Activated CD8-positive, alpha-beta T cell treated with anti-CD3 and anti-CD28 coated beads, Interleukin-2, amount 10 ng/mL, durations not matched to agents 7 days and 5 days (primary cell): ENCODE results near the gene MICAL2. TPM values are rescaled to one million over a fixed set of nuclear protein-coding genes. Genes with fewer than 3 reads are reported as not detected.

Experiments used
- ATAC-seq: fragments of 150-1000 bp; cut with Tn5 transposase; one replicate; pipeline ENCODE4 v1.10.0; 2021; ENCODE audit warnings: moderate library complexity
- CTCF ChIA-PET: fragments of 350-600 bp; sonication (Branson Sonifier 250); formaldehyde crosslinking; loops from one replicate; lab custom pipeline; 2021; ENCODE audit warnings: antibody characterized with exemption; lab: Charles Lee
- POLR2A ChIA-PET: fragments of 350-600 bp; sonication (Branson Sonifier 250); formaldehyde crosslinking; loops from one replicate; lab custom pipeline; 2021; ENCODE audit warnings: antibody characterized with exemption; lab: Charles Lee
- DNase-seq: peaks from one replicate; pipeline ENCODE4 v3.0.0-alpha.2; 2020
- H3K27ac Mint-ChIP-seq: one replicate; pipeline ENCODE4 v1.8.0; 2021; ENCODE audit warnings: mild to moderate bottlenecking, mixed read lengths
- H3K27me3 Mint-ChIP-seq: one replicate; pipeline ENCODE4 v1.8.0; 2021; ENCODE audit warnings: low read depth, mixed read lengths
- H3K36me3 Mint-ChIP-seq: one replicate; pipeline ENCODE4 v1.8.0; 2021; ENCODE audit warnings: low read depth, mixed read lengths
- H3K4me1 Mint-ChIP-seq: one replicate; pipeline ENCODE4 v1.8.0; 2021; ENCODE audit warnings: low read depth, mixed read lengths
- H3K4me3 Mint-ChIP-seq: one replicate; pipeline ENCODE4 v1.8.0; 2021; ENCODE audit warnings: mild to moderate bottlenecking, mixed read lengths
- H3K9me3 Mint-ChIP-seq: one replicate; pipeline ENCODE4 v1.8.0; 2022; ENCODE audit warnings: mixed read lengths; ENCODE audit not compliant: insufficient read depth
- total RNA-seq, 2 experiments: library from RNA; stranded (reverse); gene quantifications; one replicate each; pipeline ENCODE4 v1.2.3, GENCODE V29; 2021

MICAL2 gene
- total RNA-seq, 2 experiments from 2014 or later: 34.9 to 37.5 TPM

- CTCF ChIA-PET: interaction anchor here (1.0 to 2.2 kb wide), 5 partner anchors 10 to 133 kb away, joined by 3 to 7 read pairs (median 4); no protein-coding TSS in a partner anchor
- POLR2A ChIA-PET: interaction anchor here (1.2 kb wide), 2 partner anchors 16 to 75 kb away, joined by 3 read pairs; no protein-coding TSS in a partner anchor
- Mint-ChIP-seq H3K4me3 (no peak overlapping the region), H3K9me3 (no peaks in the 10 kb centered on the region), H3K36me3 (peaks cover 16% of the 10 kb centered on the region), H3K27me3 (no peaks in the 10 kb centered on the region), H3K27ac (peak overlapping the region; percentile 78), H3K4me1 (peaks cover 71% of the 10 kb centered on the region)
- DNase-seq (no peak), ATAC-seq (no peak)
Observed at GRCh38 chr11:12148882-12149281, 38.5 kb downstream of the MICAL2 start.

GRCh38 chr11:12149672-12150225 lies 39.4 kb downstream of the MICAL2 start:
- Mint-ChIP-seq H3K9me3 (no peaks in the 10 kb centered on the region), H3K27ac (peak overlapping the region; percentile 78), H3K4me3 (no peak overlapping the region), H3K27me3 (no peaks in the 10 kb centered on the region), H3K36me3 (peaks cover 16% of the 10 kb centered on the region), H3K4me1 (peaks cover 65% of the 10 kb centered on the region)
- ChIA-PET POLR2A (no interaction called here), CTCF (interaction anchor here (1.0 to 2.2 kb wide), 4 partner anchors 9 to 86 kb away, joined by 3 to 7 read pairs (median 4); no protein-coding TSS in a partner anchor)
- ATAC-seq (peak; percentile 28), DNase-seq (no peak)

GRCh38 chr11:12150831-12151382 lies 40.5 kb downstream of the MICAL2 start:
- DNase-seq (peak; percentile 37), ATAC-seq (peak; percentile 46)
- no peak overlapping the region for H3K4me3 Mint-ChIP-seq
- no peaks in the 10 kb centered on the region for H3K27me3 Mint-ChIP-seq
- ChIA-PET CTCF (interaction anchor here (0.9 to 3.0 kb wide), 18 partner anchors 8 to 131 kb away, joined by 3 to 20 read pairs (median 4); no protein-coding TSS in a partner anchor), POLR2A (interaction anchor here (1.2 to 2.4 kb wide), 4 partner anchors 9 to 85 kb away, joined by 4 to 9 read pairs (median 4); no protein-coding TSS in a partner anchor)
- peaks cover 18% of the 10 kb centered on the region for H3K36me3 Mint-ChIP-seq
- peaks cover 63% of the 10 kb centered on the region for H3K4me1 Mint-ChIP-seq
- no peaks in the 10 kb centered on the region for H3K9me3 Mint-ChIP-seq
- peak overlapping the region; percentile 78 for H3K27ac Mint-ChIP-seq

GRCh38 chr11:12152321-12152720 lies 41.9 kb downstream of the MICAL2 start:
- peaks cover 17% of the 10 kb centered on the region for H3K36me3 Mint-ChIP-seq
- peak overlapping the region; percentile 12 for H3K27ac Mint-ChIP-seq
- DNase-seq (no peak), ATAC-seq (peak; percentile 34)
- no peak overlapping the region for H3K4me3 Mint-ChIP-seq
- POLR2A ChIA-PET: interaction anchor here (0.7 to 2.4 kb wide), 3 partner anchors 8 to 65 kb away, joined by 3 to 9 read pairs (median 3); no protein-coding TSS in a partner anchor
- peaks cover 78% of the 10 kb centered on the region for H3K4me1 Mint-ChIP-seq
- no peaks in the 10 kb centered on the region for H3K27me3 Mint-ChIP-seq
- H3K9me3 Mint-ChIP-seq: no peaks in the 10 kb centered on the region
- CTCF ChIA-PET: interaction anchor here (0.8 to 3.0 kb wide), 7 partner anchors 18 to 129 kb away, joined by 4 to 20 read pairs (median 10); no protein-coding TSS in a partner anchor

- ChIA-PET CTCF (interaction anchor here (0.7 to 1.3 kb wide), 2 partner anchors 20 to 82 kb away, joined by 3 to 5 read pairs; no protein-coding TSS in a partner anchor), POLR2A (interaction anchor here (0.7 kb wide), 1 partner anchor 337 kb away, joined by 3 read pairs; no protein-coding TSS in a partner anchor)
- H3K4me1 Mint-ChIP-seq: peaks cover 81% of the 10 kb centered on the region
- DNase-seq (no peak), ATAC-seq (no peak)
- no peaks in the 10 kb centered on the region for H3K27me3 Mint-ChIP-seq
- peaks cover 16% of the 10 kb centered on the region for H3K36me3 Mint-ChIP-seq
- H3K27ac Mint-ChIP-seq: peak overlapping the region; percentile 35
- H3K9me3 Mint-ChIP-seq: no peaks in the 10 kb centered on the region
- no peak overlapping the region for H3K4me3 Mint-ChIP-seq
Observed at GRCh38 chr11:12154871-12155668, 44.7 kb downstream of the MICAL2 start.

- Mint-ChIP-seq H3K27ac (peak overlapping the region; percentile 66), H3K9me3 (no peaks in the 10 kb centered on the region), H3K27me3 (no peaks in the 10 kb centered on the region), H3K4me3 (no peak overlapping the region), H3K4me1 (peaks cover 75% of the 10 kb centered on the region), H3K36me3 (peaks cover 16% of the 10 kb centered on the region)
- POLR2A ChIA-PET: no interaction called here
- CTCF ChIA-PET: interaction anchor here (1.6 to 3.5 kb wide), 2 partner anchors 28 to 81 kb away, joined by 3 to 22 read pairs; no protein-coding TSS in a partner anchor
- DNase-seq (no peak), ATAC-seq (no peak)
Observed at GRCh38 chr11:12155696-12156095, 45.3 kb downstream of the MICAL2 start.

GRCh38 chr11:12156301-12157140 lies 46.1 kb downstream of the MICAL2 start:
- ATAC-seq (no peak), DNase-seq (no peak)
- no peak overlapping the region for H3K4me3 Mint-ChIP-seq
- peaks cover 16% of the 10 kb centered on the region for H3K36me3 Mint-ChIP-seq
- H3K27ac Mint-ChIP-seq: peak overlapping the region; percentile 73
- peaks cover 66% of the 10 kb centered on the region for H3K4me1 Mint-ChIP-seq
- H3K9me3 Mint-ChIP-seq: no peaks in the 10 kb centered on the region
- ChIA-PET CTCF (interaction anchor here (0.8 to 3.9 kb wide), 12 partner anchors 9 to 125 kb away, joined by 3 to 22 read pairs (median 4); no protein-coding TSS in a partner anchor), POLR2A (interaction anchor here (0.9 to 1.6 kb wide), 8 partner anchors 17 to 70 kb away, joined by 3 to 8 read pairs (median 4); partner anchors contain the start of gene MICAL2)
- no peaks in the 10 kb centered on the region for H3K27me3 Mint-ChIP-seq

- Mint-ChIP-seq H3K9me3 (no peaks in the 10 kb centered on the region), H3K36me3 (peaks cover 15% of the 10 kb centered on the region), H3K27ac (peak overlapping the region; percentile 73), H3K4me1 (peaks cover 62% of the 10 kb centered on the region), H3K27me3 (no peaks in the 10 kb centered on the region), H3K4me3 (no peak overlapping the region)
- no peak for DNase-seq
- ChIA-PET CTCF (interaction anchor here (0.8 to 3.9 kb wide), 15 partner anchors 9 to 124 kb away, joined by 3 to 22 read pairs (median 5); no protein-coding TSS in a partner anchor), POLR2A (interaction anchor here (0.9 to 1.6 kb wide), 8 partner anchors 16 to 71 kb away, joined by 3 to 8 read pairs (median 4); partner anchors contain the start of gene MICAL2)
- peak; percentile 77 for ATAC-seq
Observed at GRCh38 chr11:12157241-12157661, 46.9 kb downstream of the MICAL2 start.

GRCh38 chr11:12158909-12159308 lies 48.5 kb downstream of the MICAL2 start:
- Mint-ChIP-seq H3K4me3 (no peak overlapping the region), H3K4me1 (peaks cover 58% of the 10 kb centered on the region), H3K9me3 (no peaks in the 10 kb centered on the region), H3K27ac (no peak overlapping the region), H3K36me3 (peaks cover 9% of the 10 kb centered on the region), H3K27me3 (no peaks in the 10 kb centered on the region)
- DNase-seq (no peak), ATAC-seq (no peak)
- ChIA-PET POLR2A (interaction anchor here (1.0 to 1.3 kb wide), 3 partner anchors 8 to 47 kb away, joined by 3 to 4 read pairs (median 4); no protein-coding TSS in a partner anchor), CTCF (interaction anchor here (0.8 to 3.9 kb wide), 10 partner anchors 8 to 78 kb away, joined by 3 to 22 read pairs (median 4); no protein-coding TSS in a partner anchor)
